Adrenal gland (tissue), 5 donors: ENCODE data around the gene KCP.

Source experiments
- POLR2A ChIP-seq, 2 donors: fragments of 450-650 bp; IDR thresholded peaks; one replicate each; pipeline ENCODE4 v1.6.1; 2017; ENCODE audit warnings: antibody characterized with exemption in 2 of 2, mild to moderate bottlenecking in 2 of 2, moderate library complexity in 1 of 2
- TF ChIP-seq, protein P1 (sequence below), 6 experiments: fragments of 450-650 bp in 4 of 6; fragments of 200-600 bp in 2 of 6; sonication (generic) in 1 of 6; IDR thresholded peaks; 1 replicate in 5 of 6; 2 replicates in 1 of 6; pipeline versions ENCODE4 v1.5.1 to v1.8.0; 2016 to 2021; ENCODE audit warnings: antibody characterized with exemption in 6 of 6, mild to moderate bottlenecking in 2 of 6, moderate library complexity in 1 of 6
- donor health status: DM: no; HTN: no; CAD: no.

DNA sequence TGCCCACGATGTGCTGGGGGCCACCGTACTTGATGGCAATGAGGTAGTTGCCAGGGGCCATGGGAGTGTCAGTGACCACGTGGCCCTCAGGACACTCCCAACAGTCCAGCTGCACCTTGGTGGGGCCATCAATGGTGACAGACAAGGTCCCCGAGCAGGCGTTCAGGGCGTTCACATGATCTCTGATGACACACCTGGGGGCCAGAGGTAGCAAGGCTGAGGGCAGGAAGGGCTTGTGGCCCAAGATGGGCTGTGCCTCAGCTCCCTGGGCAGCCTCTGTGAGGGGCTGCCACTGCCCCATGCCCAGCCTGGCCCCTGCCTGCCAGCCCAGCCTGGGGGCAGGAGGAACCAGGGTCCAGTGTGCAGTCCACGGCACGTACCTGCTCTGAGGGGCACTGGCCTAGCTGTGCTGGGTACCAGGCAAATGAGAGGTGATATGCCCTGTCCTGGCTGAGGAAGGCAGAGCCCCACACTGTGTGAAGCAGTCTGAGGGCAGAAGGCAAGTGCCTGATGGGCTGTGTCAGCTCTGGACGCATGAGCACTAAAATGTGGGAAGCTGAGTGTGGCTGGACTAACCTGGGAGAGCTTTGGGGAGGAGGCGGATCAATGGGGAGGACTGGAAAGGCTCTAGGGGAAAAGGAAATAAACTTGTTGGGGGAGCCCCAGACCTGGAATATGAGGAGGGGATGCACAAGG is 3.5 kb upstream of the KCP start:
- TF ChIP-seq POLR2A (IDR thresholded peaks at IDR 0.05): no peak
- TF ChIP-seq, protein P1, sequence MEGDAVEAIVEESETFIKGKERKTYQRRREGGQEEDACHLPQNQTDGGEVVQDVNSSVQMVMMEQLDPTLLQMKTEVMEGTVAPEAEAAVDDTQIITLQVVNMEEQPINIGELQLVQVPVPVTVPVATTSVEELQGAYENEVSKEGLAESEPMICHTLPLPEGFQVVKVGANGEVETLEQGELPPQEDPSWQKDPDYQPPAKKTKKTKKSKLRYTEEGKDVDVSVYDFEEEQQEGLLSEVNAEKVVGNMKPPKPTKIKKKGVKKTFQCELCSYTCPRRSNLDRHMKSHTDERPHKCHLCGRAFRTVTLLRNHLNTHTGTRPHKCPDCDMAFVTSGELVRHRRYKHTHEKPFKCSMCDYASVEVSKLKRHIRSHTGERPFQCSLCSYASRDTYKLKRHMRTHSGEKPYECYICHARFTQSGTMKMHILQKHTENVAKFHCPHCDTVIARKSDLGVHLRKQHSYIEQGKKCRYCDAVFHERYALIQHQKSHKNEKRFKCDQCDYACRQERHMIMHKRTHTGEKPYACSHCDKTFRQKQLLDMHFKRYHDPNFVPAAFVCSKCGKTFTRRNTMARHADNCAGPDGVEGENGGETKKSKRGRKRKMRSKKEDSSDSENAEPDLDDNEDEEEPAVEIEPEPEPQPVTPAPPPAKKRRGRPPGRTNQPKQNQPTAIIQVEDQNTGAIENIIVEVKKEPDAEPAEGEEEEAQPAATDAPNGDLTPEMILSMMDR (IDR thresholded peaks at IDR 0.05): no peak
